GM19351 (cell line): Measurements from ENCODE around the gene VANGL1.

Experiments used
- ATAC-seq: cut with Tn5 transposase; IDR thresholded peaks from one replicate; pipeline ENCODE4 v1.9.1; 2021; ENCODE audit warnings: mild to moderate bottlenecking, moderate library complexity; ENCODE audit not compliant: unreplicated experiment

VANGL1 gene

DNA sequence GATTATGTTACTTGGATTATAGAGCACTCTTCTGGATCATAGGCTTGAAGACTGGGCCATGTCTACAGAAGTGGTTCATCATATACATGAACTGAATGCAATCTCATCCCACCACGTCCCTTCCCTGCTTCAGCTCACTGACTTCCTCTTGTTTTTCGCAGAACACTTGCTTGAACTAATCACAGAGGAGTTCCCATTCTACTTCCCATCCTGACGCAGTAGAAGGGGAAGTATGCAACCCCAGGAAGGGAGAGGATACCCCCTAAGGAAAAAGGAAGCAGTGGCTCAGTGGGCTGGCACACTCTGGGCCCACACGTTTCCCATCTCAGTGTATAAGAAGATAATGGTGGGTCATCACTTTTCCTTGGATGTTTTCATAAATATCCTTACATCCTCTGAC lies 90.5 kb downstream of the VANGL1 start:
- no peak for ATAC-seq

DNA sequence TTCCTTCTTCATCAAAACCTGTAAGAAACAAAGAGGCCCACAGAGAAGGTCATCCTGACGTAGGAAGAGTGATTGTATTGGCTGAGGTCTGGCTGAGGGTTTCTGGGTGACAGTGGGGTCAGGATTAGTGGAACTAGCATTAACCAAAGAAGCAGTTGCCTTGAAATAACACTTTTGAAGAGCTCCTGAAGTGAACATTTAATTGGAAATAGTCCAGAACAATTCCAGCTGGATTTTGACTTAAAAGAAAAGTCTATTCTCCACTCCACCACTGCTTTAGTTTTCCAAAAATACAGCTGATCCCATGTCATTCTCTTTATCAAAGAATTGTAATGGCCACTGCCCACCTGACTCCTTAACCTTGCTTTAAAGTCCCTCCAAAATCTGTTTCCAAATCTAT lies 99.0 kb downstream of the VANGL1 start:
- ATAC-seq = no peak

DNA sequence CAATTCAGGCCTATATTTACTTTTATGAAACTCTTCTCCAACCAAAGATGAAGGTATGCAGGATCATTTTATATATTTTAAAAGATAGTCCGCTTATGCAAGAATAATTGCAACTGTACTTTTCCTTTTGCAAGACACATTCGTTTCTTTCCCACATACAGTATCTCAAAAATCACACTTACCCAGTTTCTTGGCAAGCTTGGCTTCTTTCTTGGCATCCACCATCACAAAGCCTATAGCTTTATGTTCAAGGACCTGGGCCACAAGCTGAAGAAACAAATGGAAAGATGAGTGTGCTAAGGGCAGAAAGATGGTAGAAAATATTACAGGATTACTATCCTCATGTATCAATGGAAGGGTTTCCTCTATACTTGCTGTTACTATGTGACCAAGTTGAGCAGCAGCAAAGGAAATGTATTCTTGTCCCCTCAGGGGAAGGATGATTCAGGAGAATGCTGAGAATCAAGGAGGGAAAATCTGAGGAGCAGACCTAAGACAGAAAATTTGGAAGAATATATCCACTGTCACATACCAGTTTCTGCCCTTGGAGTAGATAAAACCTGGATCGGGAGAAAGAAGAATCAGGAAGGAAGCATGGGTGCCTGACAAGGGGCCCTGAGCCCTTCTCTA lies 103.0 kb downstream of the VANGL1 start:
- no peak for ATAC-seq

DNA sequence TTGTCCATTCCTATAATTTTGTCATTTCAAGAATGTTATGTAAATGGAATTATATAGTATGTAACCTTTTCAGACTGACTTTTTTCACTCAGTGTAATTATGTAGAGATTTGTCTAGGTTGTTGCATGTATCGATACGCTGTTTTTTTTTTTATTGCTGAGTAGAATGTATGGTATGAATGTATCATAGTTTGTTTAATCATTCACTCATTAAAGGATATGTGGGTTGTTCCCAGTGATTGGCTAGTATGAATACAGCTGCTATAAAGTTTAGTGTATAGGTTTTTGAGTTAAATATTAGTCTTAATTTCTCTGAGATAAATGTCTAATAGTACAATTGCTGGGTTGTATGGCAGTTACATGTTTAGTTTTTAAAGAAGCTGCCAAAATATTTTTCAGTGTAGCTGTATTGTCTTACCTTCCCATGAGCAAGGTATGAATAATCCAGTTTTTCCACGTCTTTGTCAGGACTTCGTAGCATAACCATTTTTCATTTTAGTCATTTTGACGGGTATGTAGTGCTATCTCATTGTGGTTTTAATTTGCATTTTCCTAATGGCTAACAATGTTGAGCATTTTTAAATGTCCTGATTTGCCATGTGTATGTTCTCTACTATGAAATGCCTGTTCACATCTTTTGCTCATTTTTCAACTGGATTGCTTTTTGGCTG lies 104.4 kb downstream of the VANGL1 start:
- ATAC-seq = no peak
